ENCODE measurements around the gene KLHL29.

DNA sequence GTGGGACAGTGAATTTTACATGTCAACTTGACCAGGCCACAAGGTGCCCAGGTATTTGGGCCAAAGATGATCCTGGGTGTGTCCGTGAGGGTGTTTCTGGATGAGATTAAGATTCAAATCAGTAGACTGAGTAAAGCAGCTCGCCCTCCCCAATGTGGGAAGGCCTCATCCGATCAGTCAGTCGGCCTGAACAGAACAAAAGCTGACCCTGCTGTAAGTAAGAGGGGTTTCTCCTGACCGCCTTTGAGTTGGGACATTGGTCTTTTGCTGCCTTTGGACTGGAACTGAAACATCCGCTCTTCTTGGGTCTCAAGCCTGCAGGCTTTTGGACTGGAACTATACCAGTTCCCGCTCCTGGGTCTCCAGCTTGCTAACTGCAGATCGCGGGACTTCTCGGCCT, 233.3 kb downstream of the KLHL29 start:
- TF ChIP-seq, protein P1, sequence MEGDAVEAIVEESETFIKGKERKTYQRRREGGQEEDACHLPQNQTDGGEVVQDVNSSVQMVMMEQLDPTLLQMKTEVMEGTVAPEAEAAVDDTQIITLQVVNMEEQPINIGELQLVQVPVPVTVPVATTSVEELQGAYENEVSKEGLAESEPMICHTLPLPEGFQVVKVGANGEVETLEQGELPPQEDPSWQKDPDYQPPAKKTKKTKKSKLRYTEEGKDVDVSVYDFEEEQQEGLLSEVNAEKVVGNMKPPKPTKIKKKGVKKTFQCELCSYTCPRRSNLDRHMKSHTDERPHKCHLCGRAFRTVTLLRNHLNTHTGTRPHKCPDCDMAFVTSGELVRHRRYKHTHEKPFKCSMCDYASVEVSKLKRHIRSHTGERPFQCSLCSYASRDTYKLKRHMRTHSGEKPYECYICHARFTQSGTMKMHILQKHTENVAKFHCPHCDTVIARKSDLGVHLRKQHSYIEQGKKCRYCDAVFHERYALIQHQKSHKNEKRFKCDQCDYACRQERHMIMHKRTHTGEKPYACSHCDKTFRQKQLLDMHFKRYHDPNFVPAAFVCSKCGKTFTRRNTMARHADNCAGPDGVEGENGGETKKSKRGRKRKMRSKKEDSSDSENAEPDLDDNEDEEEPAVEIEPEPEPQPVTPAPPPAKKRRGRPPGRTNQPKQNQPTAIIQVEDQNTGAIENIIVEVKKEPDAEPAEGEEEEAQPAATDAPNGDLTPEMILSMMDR (IDR thresholded peaks at IDR 0.05): no peak
- no peak for TF ChIP-seq POLR2A (IDR thresholded peaks at IDR 0.05)
